Dermis microvascular lymphatic vessel endothelial cell (primary cell): ENCODE data around the gene CYBA. TPM values are rescaled to one million over a fixed set of nuclear protein-coding genes. Genes with fewer than 3 reads are reported as not detected.

Source experiments
- DNase-seq, 2 donors: peaks; one replicate each; pipeline versions ENCODE4 v3.0.0 to v3.0.0-alpha.2; 2010; ENCODE audit warnings: low read depth in 2 of 2
- total RNA-seq: library from RNA; depleted of rRNA; stranded (reverse); fragments of >200 nt; gene quantifications from 2 replicates; pipeline ENCODE4 v1.2.1, GENCODE V29; 2014

The CYBA gene
- total RNA-seq, 1 donor from 2014 or later: 336 TPM

GRCh38 chr16:88662843-88663606, 12.2 kb upstream of the CYBA start, which contains the start of gene MVD:
TSS of gene MVD (minus strand) at chr16:88663091. CDS start at chr16:88663080, 11 bp downstream.
- peak; percentile 96 to 99 for DNase-seq

DNA sequence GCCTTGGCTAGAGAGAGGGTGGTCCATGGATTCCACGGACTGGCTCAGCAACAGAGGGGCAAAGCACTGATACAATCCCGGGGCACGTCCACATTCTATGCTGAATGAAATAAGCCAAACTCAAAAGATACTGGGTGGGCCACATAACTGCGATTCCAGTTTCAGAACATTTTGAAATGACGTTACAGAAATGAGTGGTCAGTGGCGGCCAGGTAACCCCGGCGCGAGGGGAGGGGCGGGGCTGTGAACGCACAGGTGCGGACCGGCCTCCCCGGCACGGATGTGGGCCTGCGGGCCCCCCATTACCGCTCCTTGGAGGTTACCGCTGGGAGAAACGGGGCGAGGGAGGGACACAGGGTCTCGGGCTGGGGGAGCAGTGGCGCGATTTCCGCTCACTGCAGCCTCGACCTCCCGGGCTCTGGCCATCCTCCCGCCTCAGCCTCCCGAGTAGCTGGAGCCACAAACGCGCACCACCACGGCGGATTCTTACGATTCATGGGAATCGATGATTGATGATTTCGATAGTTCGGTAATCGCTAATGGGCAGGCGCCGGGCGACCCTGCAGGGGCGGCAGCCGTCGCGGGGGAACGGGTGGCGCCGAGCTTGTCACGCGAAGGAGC, 11.5 kb upstream of the CYBA start:
- peak in 1 of 2 donors; percentile 20 for DNase-seq

DNA sequence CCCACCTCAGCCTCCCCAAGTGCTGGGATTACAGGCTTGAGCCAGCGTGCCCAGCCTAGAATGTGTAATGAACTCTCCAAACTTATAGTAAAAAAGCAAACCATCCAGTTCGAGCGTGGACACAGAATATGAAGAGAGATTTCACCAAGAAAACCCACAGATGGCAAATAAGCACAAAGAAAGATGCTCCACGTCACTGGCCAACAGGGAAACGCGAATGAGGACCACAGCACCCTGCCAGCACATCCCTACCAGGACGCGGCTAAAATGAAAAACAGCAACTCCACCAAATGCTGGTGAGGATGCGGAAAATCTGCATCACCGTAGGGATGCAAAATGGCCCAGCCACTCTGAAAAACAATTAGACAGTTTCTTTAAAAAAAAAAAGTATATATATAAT, 10.6 kb upstream of the CYBA start:
- no peak for DNase-seq

DNA sequence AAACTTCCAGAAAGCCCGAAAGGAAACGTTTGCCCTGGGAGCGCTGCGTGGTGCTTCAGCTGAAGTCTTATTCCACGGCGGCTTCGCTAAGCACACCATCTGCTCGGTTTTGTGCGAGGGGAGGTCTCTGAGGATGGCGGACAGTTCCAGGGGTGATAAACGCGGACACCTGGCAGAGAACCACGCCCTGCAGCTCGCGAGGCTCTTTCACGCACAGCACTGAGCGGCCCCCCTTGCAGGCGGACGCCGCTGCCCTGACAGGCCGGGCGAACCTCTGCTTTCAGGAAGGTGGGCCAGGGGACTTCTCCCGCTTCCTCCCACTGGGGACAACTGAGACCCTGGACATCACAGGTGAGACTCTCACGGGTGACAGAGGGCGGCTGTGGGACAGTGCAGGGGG, 8.3 kb upstream of the CYBA start:
- no peak for DNase-seq

- no peak for DNase-seq
Measured at GRCh38 chr16:88658714-88659113, 7.9 kb upstream of the CYBA start.

DNA sequence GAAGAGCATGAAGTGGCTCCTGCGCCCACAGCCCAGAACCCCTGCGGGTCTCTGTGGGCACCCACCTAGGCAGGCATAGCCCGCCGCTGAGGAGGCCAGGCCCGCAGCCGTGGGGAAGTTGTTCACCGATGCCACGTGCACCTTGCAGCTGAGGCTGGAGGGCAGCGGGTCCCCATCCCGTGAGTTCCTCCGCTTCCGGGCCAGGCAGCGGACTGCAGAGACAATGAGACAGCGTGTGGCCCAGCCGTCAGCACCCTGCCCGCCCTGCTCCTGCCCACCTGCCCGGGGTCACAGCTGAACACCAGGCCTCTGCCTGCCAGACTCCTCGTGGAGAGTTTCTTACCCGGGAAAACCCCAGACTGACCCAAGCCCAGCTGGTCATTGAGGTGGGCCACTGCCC, 6.5 kb upstream of the CYBA start:
- no peak for DNase-seq

GRCh38 chr16:88656291-88656980, 5.6 kb upstream of the CYBA start:
- no peak for DNase-seq

DNA sequence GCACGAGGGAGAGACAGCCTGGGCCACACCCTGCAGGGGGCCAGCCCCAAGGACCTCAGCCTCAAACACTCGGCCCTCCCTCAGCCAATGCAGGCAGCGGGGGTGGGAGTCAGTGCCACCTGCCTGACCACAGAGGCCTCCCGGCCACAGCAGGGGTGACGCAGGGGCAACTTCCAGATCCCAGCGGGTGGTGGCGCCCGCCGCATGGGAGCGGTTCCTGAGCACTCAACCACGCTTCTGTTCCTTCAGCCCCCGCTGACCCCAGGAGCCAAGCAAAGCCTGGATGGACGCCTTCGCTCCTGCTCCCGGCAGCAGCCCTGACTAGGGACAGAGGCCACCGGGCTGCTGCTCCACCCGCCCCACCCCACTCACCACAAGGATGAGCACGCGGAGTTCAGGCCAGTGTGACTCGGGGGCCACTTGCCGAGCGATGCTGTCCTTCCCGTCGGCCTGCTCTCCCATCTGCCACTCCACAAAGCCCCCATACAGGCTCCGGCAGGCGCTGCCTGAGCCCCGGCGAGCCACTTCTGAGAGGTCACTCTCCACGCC, 5.0 kb upstream of the CYBA start:
- DNase-seq: no peak

GRCh38 chr16:88655053-88655732, 4.3 kb upstream of the CYBA start:
- DNase-seq: no peak

GRCh38 chr16:88654363-88655052, 3.7 kb upstream of the CYBA start:
- no peak for DNase-seq

- no peak for DNase-seq
Measured at GRCh38 chr16:88653596-88654362, 2.9 kb upstream of the CYBA start.

- no peak for DNase-seq
Measured at GRCh38 chr16:88653101-88653500, 2.2 kb upstream of the CYBA start.

GRCh38 chr16:88652762-88653063, 1.9 kb upstream of the CYBA start:
- no peak for DNase-seq

- no peak for DNase-seq
Measured at GRCh38 chr16:88651989-88652761, 1.3 kb upstream of the CYBA start.

DNA sequence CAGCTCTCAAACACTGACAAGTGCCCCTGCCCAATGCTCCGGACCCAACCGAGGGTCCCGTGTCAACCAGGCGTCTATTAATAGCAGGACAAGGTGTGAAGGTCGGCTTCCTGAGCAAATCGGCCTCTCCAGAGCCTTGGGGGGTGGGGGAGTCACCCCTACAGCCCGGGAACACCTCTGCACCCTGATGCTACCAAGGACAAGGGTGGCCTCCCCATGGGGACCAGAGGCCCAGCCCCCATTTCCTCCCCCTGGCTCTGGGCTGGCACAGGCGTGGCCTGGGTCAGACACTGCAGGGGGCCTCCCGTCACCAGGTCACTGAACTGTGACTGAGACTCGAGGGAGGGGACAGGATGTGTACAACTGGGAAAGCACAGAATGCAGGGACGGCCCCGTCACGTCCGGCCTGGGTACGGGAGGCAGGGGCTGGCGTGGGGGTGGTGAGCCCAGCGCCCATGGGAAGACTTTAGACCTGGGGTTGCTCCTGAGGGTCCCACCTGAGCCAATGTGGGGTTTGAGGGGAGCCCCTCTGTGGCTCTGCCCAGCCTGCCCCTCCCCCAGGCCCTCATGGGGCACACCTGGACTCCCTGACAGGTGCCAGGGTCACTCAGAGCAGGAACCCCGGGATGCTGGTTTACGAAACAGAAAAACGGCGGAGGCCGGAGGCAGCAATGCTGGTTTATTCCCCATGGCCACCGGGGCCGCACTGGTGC, 579 bp upstream of the CYBA start:
- DNase-seq: peak; percentile 65 to 89

DNA sequence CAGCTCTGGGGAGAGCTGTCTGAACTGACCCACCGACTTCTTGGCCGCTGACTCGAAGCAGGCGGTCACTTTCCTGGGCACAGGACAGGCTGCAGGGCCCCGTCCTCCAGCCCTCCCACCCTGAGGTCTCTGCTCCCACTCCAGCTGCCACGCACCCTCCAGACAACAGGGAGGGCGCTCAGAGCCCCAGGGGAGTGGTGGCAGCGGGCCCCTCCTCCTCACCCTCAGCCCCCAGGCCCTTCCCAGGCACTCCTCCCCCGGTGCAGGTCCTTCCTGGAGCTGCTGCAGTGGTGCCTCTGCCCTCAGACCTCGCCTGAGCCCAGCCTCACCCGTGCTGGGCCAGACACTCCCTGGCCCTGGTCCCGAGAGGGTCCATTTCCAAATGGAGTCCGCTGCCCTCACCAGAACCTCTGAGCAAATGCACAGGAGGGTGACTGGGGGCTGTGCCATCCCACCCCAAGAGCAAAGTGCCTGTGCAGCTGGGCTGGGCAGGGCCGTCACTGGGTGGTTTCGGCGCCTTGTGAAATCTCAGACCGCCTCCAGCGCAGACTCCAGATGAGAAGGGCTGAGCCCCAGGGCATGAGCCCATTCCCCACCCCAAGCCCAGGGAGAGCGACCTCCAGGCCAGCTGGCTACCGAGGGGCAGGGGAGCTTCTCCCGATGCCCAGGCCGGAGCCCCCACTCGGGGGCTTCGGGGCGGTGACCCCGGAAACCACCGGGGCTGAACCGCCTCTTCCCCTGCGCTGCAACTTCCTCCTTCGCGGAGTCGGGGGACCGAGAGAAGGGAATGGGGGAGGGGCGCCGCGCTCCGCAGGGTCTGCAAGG, 717 bp downstream of the CYBA start:
- DNase-seq: no peak

DNA sequence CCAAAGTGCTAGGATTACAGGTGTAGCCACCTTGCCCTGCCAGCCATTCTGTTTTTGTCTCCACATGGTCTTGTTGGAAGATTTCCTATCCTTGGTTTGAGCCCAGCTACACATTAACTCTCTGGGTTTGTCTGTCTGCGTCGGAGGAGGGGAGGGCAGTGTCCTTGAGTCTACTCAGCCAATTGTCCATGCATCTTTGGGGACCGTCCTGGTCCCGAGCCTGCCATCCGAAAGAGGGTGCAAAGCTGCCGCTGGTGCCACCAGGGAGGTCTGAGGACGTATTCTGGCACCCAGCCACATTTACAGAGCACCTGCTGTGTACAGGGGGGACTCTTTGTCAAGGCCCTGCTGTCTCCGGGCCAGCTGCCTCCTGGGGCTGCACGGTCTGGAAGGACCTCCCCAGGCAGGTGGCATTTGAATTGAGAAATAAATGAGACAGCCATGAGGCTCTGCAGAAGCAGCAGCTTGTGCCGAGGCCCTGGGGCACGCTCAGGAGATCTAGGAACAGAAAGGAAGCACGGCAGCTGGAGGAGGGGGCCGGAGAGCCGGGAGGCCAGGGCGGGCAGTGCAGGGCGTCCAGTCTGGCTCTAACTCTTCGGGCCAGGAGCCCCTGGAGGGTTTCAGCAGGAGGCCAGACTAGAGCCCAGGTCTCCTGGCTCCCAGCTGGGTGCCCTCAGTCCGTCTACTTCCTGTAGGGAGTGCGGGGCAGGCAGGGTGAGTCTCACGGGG, 1.5 kb downstream of the CYBA start:
- no peak for DNase-seq
